GM21619 (cell line): Measurements from ENCODE around the gene BEST2.

Experiments used
- ATAC-seq: cut with Tn5 transposase; IDR thresholded peaks from one replicate; pipeline ENCODE4 v1.9.1; 2021; ENCODE audit not compliant: unreplicated experiment

Gene BEST2

DNA sequence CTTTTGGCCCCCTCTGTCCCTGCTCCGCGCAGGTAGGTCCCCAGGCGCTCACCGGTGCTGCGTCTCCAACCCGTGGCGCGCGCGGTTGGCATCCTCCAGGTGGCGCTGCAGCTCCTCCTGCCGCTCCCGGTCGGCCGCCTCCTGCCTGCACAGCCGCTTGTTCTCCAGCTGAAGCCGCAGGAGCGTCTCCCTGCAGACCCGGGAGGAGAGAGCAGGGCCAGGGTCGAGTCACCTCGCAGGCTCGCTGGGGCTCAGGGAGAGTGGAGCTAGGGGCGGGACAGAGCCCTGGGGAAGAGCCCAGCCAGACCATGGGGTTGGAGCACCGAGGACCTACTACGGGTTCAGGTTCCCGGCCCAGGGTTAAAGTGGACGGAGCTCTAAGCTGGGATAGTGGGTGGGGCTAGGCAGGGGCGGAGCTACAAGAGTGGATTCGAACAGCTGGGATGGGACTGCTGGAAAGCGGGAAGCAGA is 14.5 kb downstream of the BEST2 start:
- ATAC-seq = no peak

DNA sequence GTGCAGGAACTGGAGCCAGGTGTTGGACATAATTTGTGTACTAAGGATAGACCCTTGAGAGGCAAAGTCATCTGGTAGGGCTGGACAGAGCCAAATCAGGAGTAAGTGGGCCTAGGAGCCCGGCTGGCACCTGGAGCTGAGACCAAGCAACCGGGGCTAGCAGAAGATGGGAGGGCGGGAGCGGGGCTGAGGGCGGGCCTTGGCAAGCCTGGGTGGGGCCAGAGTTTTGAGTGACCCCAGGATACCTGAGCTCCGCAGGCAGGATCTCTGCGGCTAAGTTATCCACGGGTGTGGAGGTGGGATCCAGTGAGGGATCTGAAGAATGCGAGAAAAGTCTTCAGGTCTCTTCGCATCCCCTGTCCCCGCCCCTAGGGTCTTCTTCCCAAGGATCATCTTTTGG is 15.6 kb downstream of the BEST2 start:
- ATAC-seq = no peak

DNA sequence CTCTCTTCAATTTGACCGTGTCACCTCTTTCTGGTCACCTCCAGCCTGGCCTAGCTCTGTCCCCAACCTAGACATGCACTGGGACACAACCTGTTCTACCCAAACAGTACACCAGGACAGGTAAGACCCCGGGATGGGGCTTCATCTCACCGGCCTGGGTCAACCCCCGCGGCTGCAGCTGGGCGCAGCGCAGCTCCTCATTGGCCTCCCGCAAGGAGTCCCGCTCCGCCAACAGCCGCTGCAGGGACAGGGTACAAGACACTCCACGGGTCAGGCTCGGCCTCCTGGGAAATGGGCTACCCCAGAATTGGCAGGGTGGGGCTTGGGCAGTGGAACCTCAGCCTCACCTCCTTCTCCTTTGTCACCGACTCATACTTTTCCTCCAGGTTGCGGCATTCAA is 16.1 kb downstream of the BEST2 start:
- no peak for ATAC-seq

DNA sequence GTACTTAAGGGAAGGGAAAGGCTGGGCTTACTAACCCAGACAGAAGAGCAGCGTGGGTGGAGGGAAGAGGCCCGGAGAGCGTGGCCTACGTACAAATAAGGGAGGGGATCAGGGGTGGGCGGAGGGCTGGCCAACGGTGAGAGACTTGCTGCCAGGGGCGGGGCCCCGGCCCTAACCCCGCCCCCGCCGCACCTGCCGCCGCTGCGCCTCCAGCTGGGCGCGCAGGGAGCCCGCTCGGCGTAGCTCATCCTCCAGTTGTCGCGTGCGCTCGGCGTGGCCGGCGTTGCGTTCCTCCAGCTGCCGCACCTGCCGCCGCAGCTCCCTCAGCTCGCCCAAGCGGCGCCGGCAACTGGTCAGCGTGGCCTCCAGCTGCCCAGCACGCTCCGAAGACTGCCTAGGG is 18.1 kb downstream of the BEST2 start:
- no peak for ATAC-seq

DNA sequence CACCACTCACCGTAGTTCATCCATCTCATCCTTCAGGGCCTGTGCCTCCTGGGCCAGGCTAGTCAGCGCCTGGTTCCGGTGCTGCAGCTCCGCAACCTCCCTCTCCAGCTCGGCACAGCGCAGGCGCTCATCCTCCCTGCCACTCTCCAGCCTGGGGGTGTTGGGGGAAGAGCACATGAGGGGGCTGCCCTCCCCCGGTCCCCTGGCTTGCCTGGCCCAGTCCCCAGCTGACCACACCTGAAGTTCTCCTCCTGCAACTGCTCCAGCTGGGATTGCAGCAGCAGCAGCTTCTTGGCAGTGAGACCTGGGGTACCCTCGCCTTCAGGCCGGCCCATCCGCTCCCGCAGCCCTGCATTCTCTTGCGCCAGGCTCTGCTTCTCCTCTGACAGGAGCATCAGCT is 19.3 kb downstream of the BEST2 start:
- no peak for ATAC-seq

- no peak for ATAC-seq
Measured at GRCh38 chr19:12772323-12772722, 20.7 kb downstream of the BEST2 start.

DNA sequence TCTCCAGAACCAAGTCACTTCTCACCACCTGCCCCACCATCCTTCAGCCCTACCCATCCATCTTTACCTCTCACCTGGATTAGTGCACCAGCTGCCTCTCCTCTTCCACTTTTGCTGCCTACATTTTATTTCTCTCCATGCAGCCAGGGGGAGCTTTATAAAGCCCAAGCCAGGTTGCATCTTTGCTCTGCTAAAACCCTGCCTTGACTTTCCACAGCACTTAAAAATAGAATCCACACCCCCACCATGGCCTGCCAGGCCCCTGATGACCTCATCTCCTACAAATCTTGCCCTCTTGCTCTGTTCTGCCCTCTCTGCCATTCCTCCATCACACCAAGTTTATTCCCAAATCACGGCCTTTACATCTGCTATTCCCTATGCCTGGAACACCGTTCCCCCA is 22.0 kb downstream of the BEST2 start:
- ATAC-seq = no peak

DNA sequence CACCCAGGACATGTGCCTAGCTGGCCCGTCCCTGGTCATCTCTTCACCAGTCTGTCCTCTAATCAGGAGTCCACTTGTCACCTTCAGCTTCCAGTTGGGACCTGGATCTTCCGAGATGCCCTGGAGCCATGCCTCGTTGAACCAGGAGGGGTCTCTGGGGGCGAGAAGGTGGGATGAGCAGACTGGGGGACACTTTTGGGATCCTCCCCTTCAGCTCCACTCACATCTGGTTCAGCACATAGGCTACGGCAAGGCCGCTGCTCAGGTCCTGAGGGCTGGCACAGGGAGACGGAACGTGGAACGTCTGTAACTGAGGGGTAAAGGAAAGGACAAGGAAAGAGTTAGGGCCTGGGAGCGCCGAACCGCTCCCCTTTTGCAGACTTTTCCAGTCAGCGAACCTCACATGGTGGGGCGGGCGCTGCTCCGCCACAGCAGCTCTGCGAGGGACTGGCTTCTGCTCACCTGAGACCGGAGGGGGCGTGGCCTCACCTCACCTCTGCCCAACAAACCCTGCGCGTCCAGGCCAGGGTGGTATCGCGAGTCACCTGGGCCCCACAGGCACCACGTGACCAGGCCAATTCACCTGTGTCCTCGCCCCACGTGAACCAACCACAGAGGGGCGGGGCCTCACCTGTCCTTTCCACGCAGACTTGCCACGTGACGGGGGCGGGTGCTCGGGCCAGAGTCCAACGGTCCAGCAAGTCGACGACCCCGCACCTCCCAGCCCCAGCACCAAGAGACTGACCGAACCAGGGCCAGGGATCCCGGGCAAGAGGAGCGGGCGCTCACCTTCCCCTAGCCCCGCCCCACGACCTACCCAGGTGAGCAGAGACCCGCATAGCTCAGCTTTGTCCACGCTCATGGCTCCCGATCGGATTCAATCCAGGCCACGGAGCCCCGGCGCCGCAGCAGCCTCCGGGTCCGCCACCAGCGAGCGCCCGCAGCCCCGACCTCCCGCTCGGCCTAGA is 23.3 kb downstream of the BEST2 start, which contains the start of gene HOOK2:
Gene HOOK2 (minus strand): TSS at position 965 of the 968 bp plus-strand sequence. CDS start 103 bp downstream, at position 862.
- peak; percentile 3 for ATAC-seq

- ATAC-seq = no peak
Measured at GRCh38 chr19:12777217-12778016, 25.8 kb downstream of the BEST2 start.

GRCh38 chr19:12778017-12778904 is 26.7 kb downstream of the BEST2 start:
- no peak for ATAC-seq

GRCh38 chr19:12778905-12779161 is 27.2 kb downstream of the BEST2 start:
- no peak for ATAC-seq

DNA sequence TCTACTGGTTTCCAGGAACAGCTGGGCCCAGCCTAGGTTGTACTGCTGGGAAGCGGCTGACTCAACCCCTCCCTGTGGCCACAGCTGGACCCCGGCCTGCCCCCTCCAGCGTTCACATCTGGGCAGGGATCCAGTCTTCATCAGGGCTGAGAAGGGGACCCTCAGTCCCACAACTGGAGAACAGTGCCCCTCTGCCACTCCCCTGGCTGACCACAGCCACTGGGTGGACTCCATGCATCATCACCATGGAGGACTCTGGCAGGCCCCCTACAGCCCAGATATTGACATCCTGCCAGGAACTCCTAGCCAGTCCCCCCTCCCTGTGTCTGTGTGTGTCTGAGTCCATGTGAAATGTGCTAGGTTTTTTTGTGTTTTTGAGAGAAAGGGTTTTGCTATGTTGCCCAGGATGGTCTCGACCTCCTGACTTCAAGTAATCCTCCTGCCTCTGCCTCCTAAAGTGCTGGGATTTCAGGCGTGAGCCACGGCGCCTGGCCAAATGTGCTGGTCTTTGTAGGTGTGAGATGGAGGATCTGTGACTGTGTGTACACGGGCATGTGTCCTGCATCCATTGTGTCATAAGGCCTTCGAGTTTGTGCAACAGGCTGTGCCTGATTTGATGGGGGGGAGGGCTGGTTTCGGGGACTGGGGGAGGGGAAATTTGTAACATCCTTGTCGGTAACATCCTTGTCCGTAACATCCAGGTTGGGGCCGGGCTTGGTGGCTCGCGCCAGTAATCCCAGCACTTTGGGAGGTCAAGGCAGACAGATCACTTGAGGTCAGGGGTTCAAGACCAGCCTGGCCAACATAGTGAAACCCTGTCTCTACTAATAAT is 27.8 kb downstream of the BEST2 start:
- ATAC-seq = no peak

DNA sequence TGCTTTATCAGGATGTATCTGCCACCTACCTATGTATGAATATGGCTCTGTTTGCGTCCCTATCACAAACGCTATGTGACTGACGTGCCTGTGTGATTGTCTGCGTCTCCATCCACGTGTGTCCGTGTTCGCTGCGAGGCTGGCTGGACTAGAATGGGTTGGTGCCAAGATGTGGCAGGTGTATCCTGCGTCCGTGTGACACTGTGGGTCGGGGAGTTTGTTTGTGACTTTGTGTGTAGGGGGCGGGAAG is 30.5 kb downstream of the BEST2 start:
- ATAC-seq = no peak

GRCh38 chr19:12782424-12783290 is 31.1 kb downstream of the BEST2 start:
- ATAC-seq = no peak

GRCh38 chr19:12783291-12783848 is 31.8 kb downstream of the BEST2 start:
- ATAC-seq = no peak

DNA sequence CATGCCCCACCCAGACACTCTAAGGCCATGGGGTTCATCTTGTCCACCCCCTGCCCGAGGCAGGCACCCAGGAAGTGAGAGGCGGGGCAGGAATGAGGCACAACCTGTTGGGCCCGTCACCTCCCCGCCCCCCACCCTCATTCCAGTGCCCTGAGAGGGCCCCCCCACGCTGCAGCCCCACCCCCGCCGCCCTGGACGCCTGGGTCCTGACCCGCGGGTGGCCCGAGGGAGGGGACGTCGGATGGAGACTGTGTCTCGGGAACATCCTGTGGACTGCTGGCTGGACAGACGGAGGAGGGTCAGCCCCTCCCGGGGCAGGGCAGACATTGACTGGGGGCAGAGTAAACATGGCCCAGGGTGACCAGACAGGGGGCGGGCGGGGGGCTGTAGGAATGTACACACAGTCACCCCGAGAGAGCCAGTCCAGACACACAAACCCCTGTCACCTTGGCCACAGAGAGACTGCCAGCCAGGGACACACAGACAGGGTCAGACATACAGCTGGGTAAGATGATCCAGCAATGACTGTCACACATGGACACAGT is 32.3 kb downstream of the BEST2 start:
- ATAC-seq = no peak

- ATAC-seq = no peak
Measured at GRCh38 chr19:12784394-12784870, 32.8 kb downstream of the BEST2 start.

GRCh38 chr19:12784871-12785430 is 33.4 kb downstream of the BEST2 start:
- ATAC-seq = no peak
